Middle frontal gyrus (tissue), 1 donor: Measurements from ENCODE around the gene KLHL13.
"Not testable (repeated sequence)": the region's sequence is repeated elsewhere in the genome, so short reads cannot be mapped to it uniquely, and the experiment has no call there.

Experiments used
- DNase-seq: peaks from one replicate; pipeline ENCODE4 v3.0.0-alpha.2; 2015; ENCODE audit warnings: low spot score; ENCODE audit errors: extremely low spot score

KLHL13 gene

GRCh38 chrX:117995378-117995777 lies 121.2 kb downstream of the KLHL13 start:
- DNase-seq = no peak

DNA sequence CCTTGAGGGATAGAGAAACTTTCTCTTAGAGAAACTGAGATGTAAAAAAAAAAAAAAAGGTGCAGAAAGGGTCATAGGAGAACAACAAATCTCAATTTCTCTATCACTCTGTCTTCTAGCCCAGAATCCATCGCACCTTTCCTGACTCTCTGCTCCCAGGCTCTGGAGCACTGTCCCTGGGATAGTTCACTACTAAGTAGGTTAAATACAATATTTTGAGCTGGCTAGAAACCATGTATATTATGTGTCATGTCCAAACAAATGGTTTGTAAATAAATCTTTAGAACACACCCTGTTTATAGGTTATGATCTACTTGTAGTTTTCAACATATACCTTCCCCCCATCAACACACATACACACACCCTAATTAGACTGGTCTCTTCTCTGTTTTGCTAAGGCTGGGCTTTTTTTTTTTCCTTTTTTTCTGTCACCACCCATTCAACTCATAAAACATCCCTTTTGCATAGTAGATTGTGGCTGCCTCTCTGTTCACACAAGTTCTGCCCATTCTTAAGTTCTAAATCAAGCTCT lies 124.4 kb downstream of the KLHL13 start:
- no peak for DNase-seq

GRCh38 chrX:117990438-117990837 lies 126.2 kb downstream of the KLHL13 start:
- DNase-seq = no peak

DNA sequence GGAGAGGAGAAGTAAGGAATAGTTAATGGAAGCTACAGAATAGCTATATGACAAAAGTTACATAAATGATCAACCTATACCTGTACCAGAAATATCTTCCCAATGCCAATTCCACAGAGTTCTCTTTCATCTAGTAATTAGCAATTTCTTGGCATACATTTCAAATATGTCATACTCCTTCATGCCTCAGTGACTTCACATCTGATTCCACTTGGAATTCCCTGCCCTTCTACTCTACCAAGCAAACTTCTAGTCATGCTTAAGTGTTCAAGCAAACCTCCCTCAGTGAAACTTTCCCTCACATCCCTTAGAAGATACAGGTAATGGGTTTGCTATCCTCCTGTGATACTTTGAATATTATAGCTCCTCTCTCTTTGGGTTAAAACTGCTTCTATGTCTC lies 127.1 kb downstream of the KLHL13 start:
- DNase-seq = no peak

DNA sequence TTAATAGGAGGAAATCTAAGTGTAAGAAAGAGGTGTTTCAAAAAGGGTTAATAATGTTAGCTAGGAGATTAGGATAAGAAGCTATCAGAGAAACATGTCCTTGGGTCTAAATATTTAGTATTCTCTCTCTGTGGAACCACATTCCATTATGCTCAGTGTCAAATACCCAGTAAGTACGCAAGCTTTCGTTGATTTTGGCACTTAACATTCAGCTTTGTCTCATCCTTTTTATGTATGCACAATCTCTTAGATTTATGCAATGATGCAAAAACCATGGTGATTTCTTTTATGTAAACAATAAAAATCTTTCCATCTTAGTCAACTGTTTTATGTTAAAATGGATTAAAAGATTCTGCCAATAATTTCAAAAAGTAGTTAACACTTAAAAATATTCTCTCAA lies 129.2 kb downstream of the KLHL13 start:
- DNase-seq = no peak

- DNase-seq = peak; percentile 4
Observed at GRCh38 chrX:117985241-117985640, 131.4 kb downstream of the KLHL13 start.

DNA sequence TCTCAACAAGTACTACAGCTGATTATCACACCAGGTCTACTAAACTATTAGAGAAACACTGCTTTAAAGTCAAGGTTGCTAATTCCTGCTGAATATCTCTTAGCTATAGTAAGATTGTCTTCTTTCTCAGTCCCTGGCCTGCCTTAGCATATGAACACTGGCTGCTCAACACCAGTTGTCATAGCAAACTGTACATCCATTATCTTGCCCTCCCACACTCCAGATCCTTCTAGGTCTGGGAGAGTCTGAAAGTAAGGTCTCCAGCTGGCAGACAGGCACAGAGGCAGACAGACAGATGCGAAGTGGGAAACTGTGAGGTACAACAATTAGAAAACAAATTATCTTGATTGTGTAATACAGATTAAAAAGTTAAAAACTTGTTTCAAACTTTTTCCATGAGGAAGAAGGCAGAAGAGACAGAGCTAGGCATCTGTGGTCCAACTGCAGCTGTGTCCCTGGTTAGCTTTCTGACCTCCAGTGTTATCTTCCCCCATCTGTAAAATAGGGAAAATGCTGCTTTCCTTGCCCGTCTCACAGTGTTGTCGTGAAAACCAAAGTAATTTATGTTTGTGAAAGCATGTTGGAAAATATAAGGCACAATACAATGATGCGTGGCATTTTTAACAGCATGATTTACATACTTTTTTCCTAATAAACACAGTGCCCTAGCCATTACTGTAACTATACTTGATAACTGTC lies 133.8 kb downstream of the KLHL13 start:
- DNase-seq = no peak

GRCh38 chrX:117978402-117978801 lies 138.2 kb downstream of the KLHL13 start:
- no peak for DNase-seq

DNA sequence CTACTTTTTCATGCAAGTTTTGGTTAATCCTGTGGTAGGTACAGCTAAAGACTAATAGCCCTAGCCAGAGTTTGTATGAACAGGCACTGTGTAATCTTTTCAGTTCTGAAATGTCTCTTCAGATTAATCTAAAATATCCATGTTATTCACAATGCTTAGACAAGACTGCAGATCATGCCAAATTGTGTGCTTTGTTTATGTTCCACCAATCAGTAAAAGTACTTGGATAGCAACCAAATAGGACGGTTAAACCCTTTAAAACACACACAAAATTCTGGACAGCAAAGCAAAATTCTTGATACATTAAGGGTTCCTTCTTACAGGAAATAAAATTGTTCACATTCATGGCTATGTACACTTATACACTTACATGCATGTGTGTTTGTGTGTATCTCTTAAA lies 139.1 kb downstream of the KLHL13 start:
- DNase-seq = no peak

GRCh38 chrX:117973110-117973807 lies 143.4 kb downstream of the KLHL13 start:
- DNase-seq = no peak

GRCh38 chrX:117972711-117973109 lies 143.9 kb downstream of the KLHL13 start:
- no peak for DNase-seq

- no peak for DNase-seq
Observed at GRCh38 chrX:117969782-117970181, 146.8 kb downstream of the KLHL13 start.

- no peak for DNase-seq
Observed at GRCh38 chrX:117969328-117969727, 147.3 kb downstream of the KLHL13 start.

GRCh38 chrX:117959045-117959444 lies 157.6 kb downstream of the KLHL13 start:
- no peak for DNase-seq

GRCh38 chrX:117957128-117957527 lies 159.5 kb downstream of the KLHL13 start:
- no peak for DNase-seq

- DNase-seq = not testable (repeated sequence)
Observed at GRCh38 chrX:117939296-117939695, 177.3 kb downstream of the KLHL13 start.

- no peak for DNase-seq
Observed at GRCh38 chrX:117936118-117936517, 180.5 kb downstream of the KLHL13 start.

- not testable (repeated sequence) for DNase-seq
Observed at GRCh38 chrX:117930116-117930515, 186.5 kb downstream of the KLHL13 start.

DNA sequence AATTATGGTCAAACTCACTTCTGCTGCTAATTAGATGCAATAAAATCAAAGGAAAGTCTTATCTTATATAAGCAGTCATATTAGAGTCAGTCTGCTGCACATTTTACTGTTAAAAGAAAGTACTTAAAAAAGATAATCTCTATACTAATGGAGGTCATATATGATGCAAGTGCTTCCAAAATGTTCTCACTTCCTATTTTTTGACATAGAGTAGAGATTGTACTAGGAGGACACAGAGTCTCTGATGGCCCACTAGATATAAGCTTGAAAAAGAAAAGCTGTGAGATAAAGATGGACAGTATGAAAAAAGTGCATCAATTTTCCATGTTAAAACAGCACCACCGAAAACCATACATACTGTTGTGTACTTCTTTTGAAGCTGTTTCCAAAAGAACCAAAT lies 196.9 kb downstream of the KLHL13 start:
- DNase-seq = no peak

DNA sequence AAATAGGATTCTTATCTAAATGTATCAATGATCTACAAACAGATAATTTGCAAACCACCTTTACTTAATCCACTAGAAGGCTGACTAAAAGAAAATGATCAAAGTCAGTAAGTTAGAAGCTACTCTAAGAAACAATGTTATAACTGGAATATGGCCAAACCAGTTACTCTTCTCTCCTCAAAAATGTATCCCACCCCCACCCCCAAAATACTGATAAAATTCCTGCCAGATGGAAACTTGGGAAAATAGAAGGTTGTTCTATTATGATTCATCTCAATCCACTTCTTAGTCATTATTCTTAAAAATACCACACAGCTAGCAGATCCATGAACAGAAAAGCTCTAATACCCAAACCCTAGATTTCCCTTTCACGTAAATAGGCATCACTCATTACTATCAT lies 206.4 kb downstream of the KLHL13 start:
- DNase-seq = no peak

GRCh38 chrX:117898226-117898625 lies 218.4 kb downstream of the KLHL13 start:
- DNase-seq = no peak

- no peak for DNase-seq
Observed at GRCh38 chrX:117895418-117895817, 221.2 kb downstream of the KLHL13 start.

DNA sequence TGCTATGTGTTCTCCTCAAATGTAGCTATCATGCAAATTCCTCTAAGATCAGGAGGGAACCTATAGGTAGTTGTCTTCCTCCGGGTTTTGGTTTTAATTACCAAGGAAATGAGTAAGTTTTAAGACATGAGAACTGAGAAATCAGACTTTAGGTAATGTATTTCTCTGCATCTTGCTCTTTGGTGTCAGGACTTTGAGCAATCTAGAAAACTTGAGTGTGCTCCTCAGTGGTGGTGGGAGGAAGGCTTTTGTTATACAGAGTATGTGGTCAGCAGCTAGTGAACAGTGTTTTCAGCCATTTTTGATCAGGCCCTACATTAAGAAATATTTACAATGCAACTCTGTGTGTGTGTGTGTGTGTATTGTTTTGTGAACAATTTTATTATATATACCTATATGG lies 224.1 kb downstream of the KLHL13 start:
- no peak for DNase-seq
